Smooth muscle cell (in vitro differentiated cells): ENCODE measurements around the gene MRPL45. TPM values are rescaled to one million over a fixed set of nuclear protein-coding genes. Genes with fewer than 3 reads are reported as not detected.

Experiments
- DNase-seq: peaks from one replicate; lab custom pipeline; 2025; ENCODE audit not compliant: unreplicated experiment; lab: John Stamatoyannopoulos, UW
- H2AFZ ChIP-seq: fragments of 200-600 bp; sonication (generic); 2 replicates; pipeline ENCODE4 v1.6.0; 2016; ENCODE audit warnings: antibody characterized with exemption, low read depth, mild to moderate bottlenecking
- H3F3A ChIP-seq: fragments of 200-600 bp; sonication (generic); 2 replicates; pipeline ENCODE4 v1.6.0; 2017; ENCODE audit warnings: antibody characterized with exemption, low read depth
- H3K27ac ChIP-seq: fragments of 200-600 bp; sonication (generic); 2 replicates; pipeline ENCODE4 v1.5.1; 2016; ENCODE audit warnings: low read depth, mild to moderate bottlenecking
- H3K27me3 ChIP-seq: fragments of 200-600 bp; sonication (generic); 2 replicates; pipeline ENCODE4 v1.6.1; 2016; ENCODE audit warnings: low read depth, mild to moderate bottlenecking
- H3K36me3 ChIP-seq: fragments of 200-600 bp; sonication (generic); 2 replicates; pipeline ENCODE4 v1.5.1; 2016; ENCODE audit warnings: low read depth
- H3K4me1 ChIP-seq: fragments of 200-600 bp; sonication (generic); 2 replicates; pipeline ENCODE4 v1.5.1; 2016; ENCODE audit warnings: low read depth
- H3K4me2 ChIP-seq: fragments of 200-600 bp; sonication (generic); 2 replicates; pipeline ENCODE4 v1.6.0; 2016; ENCODE audit warnings: mild to moderate bottlenecking
- H3K4me3 ChIP-seq: fragments of 200-600 bp; sonication (generic); 2 replicates; pipeline ENCODE4 v1.5.1; 2016; ENCODE audit warnings: mild to moderate bottlenecking
- H3K79me2 ChIP-seq: fragments of 200-600 bp; sonication (generic); 2 replicates; pipeline ENCODE4 v1.6.0; 2016; ENCODE audit warnings: low read depth, mild to moderate bottlenecking
- H3K9ac ChIP-seq: fragments of 200-600 bp; sonication (generic); 2 replicates; pipeline ENCODE4 v1.6.0; 2016; ENCODE audit warnings: low read depth
- H3K9me3 ChIP-seq: fragments of 200-600 bp; sonication (generic); replicated peaks from 2 replicates; pipeline ENCODE4 v1.5.1; 2016; ENCODE audit warnings: low read depth
- H4K20me1 ChIP-seq: fragments of 200-600 bp; sonication (generic); 2 replicates; pipeline ENCODE4 v1.6.0; 2016; ENCODE audit warnings: low read depth
- WGBS: methylation state at CpG from one replicate; pipeline ENCODE4 v1.1.7; 2016; ENCODE audit warnings: low lambda C conversion rate; 5-methylcytosine and 5-hydroxymethylcytosine counted together
- polyA plus RNA-seq: library from polyadenylated mRNA; unstranded; fragments of >200 nt; fragmentation: Nextera tagmentation; extraction: Ambion mirVana; gene quantifications from 2 replicates; pipeline ENCODE4 v1.2.1, GENCODE V29; 2016
- total RNA-seq: library from RNA; depleted of rRNA; stranded (reverse); fragments of >200 nt; gene quantifications from 2 replicates; pipeline ENCODE4 v1.2.3, GENCODE V29; 2014
- TF ChIP-seq, protein P1 (sequence below): fragments of 200-600 bp; sonication (generic); IDR thresholded peaks from 2 replicates; pipeline ENCODE4 v1.5.1; 2017; ENCODE audit warnings: borderline replicate concordance, mild to moderate bottlenecking, antibody characterized with exemption; ENCODE audit not compliant: insufficient read depth, poor library complexity, severe bottlenecking

MRPL45 gene
- total and polyA plus RNA-seq, 2 experiments from 2014 or later, result 25.0 to 30.6 TPM

DNA sequence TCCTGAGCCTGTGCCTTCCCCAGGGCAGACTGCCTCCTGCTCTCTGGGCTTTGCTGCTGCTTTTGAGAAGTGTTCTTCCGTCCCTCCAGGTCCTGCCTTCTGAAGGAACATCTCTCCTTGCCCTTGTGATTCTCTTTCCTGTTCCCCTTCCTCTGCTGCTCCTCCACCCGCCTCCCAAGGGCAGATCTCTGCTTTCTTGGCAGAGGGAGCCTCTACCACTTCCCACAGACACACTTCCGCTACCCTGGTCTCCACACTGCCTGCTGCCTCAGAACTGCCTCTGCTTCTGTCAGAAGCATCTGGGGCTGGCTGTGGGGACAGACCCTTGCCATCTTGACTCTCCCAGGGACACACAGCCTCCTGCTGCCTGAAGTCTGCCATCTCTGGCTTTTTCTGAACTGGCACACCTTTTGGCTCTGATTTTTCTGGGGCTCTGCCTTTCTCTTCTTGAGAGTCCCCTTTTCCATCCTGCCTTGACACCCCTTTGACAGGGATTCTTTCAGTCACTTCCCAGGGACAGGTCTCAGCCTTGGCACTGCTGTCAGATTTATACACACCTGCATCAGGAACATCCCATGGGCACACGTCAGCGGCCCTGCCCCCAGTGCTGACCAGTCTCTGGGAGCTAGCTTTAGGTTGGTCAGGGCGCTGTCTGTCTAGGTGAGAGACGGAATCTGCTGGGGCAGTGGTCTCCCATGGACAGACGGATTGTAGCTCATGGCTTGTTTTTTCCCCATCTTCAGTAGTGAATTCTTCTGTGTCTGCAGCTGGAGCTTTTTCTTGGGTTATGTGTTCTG, 30.2 kb downstream of the MRPL45 start:
- no peak overlapping the region for H3K4me2 ChIP-seq
- peaks cover 5% of the 10 kb centered on the region for H3F3A ChIP-seq
- no peak overlapping the region for H2AFZ ChIP-seq
- no peaks in the 10 kb centered on the region for H3K79me2 ChIP-seq
- no peak overlapping the region for H3K4me3 ChIP-seq
- H4K20me1 ChIP-seq, result no peaks in the 10 kb centered on the region
- H3K4me1 ChIP-seq, result peaks cover 18% of the 10 kb centered on the region
- no peak overlapping the region for H3K9ac ChIP-seq
- 96% methylated on average over 8 of the region's 8 CpGs for WGBS
- H3K9me3 ChIP-seq, result no peaks in the 10 kb centered on the region
- DNase-seq, result no peak
- TF ChIP-seq, protein P1, sequence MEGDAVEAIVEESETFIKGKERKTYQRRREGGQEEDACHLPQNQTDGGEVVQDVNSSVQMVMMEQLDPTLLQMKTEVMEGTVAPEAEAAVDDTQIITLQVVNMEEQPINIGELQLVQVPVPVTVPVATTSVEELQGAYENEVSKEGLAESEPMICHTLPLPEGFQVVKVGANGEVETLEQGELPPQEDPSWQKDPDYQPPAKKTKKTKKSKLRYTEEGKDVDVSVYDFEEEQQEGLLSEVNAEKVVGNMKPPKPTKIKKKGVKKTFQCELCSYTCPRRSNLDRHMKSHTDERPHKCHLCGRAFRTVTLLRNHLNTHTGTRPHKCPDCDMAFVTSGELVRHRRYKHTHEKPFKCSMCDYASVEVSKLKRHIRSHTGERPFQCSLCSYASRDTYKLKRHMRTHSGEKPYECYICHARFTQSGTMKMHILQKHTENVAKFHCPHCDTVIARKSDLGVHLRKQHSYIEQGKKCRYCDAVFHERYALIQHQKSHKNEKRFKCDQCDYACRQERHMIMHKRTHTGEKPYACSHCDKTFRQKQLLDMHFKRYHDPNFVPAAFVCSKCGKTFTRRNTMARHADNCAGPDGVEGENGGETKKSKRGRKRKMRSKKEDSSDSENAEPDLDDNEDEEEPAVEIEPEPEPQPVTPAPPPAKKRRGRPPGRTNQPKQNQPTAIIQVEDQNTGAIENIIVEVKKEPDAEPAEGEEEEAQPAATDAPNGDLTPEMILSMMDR, result no peak
- H3K27me3 ChIP-seq, result no peaks in the 10 kb centered on the region
- H3K27ac ChIP-seq, result no peak overlapping the region
- no peaks in the 10 kb centered on the region for H3K36me3 ChIP-seq

- 72% methylated on average over 1 of the region's 1 CpG for WGBS
- no peak for DNase-seq
- H3K9ac ChIP-seq, result no peak overlapping the region
Observed at GRCh38 chr17:38327936-38328335, 31.0 kb downstream of the MRPL45 start.

DNA sequence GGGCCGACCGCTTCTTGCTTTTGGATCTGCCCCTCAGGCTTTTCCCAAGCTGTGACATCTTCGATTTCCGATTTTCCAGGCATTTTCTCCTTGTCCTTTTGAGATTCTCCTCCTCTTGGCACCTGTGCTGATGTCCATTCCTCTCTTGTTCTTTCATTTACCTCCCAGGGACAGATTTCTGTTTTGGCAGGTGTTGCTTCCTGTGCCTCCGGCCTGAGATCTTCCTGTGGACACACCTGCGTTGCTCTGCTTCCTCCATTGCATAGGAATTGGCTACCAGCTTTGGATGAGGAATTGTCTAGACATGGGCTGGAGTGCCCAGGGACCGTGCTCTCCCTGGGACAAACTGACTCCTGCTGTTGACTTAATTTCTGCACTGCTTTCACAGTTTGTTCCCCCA, 31.7 kb downstream of the MRPL45 start:
- H3K4me3 ChIP-seq, result no peak overlapping the region

More at GRCh38 chr17:38327936-38328335, 31.0 kb downstream of the MRPL45 start:
- Histone ChIP-seq H3K79me2 (no peaks in the 10 kb centered on the region), H3K4me1 (peaks cover 18% of the 10 kb centered on the region), H3K27ac (no peak overlapping the region), H3K36me3 (no peaks in the 10 kb centered on the region), H3K4me2 (no peak overlapping the region), H3F3A (peaks cover 5% of the 10 kb centered on the region), H2AFZ (no peak overlapping the region), H4K20me1 (no peaks in the 10 kb centered on the region), H3K4me3 (no peak overlapping the region), H3K9me3 (no peaks in the 10 kb centered on the region), H3K27me3 (no peaks in the 10 kb centered on the region)
- TF ChIP-seq, protein P1, result no peak

More for the DNA sequence above, 31.7 kb downstream of the MRPL45 start:
- Histone ChIP-seq H3K9ac (no peak overlapping the region), H3K27ac (no peak overlapping the region), H3K4me2 (no peak overlapping the region), H3K9me3 (no peaks in the 10 kb centered on the region), H3K36me3 (no peaks in the 10 kb centered on the region), H3F3A (peaks cover 5% of the 10 kb centered on the region), H3K27me3 (no peaks in the 10 kb centered on the region), H2AFZ (no peak overlapping the region), H3K4me1 (peaks cover 18% of the 10 kb centered on the region), H4K20me1 (no peaks in the 10 kb centered on the region), H3K79me2 (no peaks in the 10 kb centered on the region)
- no peak for DNase-seq
- TF ChIP-seq, protein P1, result no peak
- 95% methylated on average over 7 of the region's 7 CpGs for WGBS
